Measurements from ENCODE around the gene SMIM28.

DNA sequence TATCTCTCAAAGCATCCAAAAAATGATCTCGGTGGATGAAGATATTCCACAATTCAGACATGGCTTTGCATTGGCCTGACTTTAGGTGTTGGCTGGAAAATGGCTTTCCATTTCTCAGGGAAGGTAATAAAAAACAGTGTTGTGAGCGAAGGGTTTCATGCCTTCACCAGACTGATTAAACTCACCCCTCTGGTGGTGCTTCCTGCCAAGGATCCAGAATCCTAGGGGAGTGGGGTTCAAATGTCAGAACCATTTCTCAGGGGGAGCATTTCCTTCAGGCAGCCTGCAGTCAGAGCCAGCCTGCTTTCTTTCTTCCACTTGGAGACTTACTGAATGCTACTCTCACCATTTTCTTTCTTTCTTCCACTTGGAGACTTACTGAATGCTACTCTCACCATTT is 45.7 kb upstream of the SMIM28 start:
- TF ChIP-seq, protein P1, sequence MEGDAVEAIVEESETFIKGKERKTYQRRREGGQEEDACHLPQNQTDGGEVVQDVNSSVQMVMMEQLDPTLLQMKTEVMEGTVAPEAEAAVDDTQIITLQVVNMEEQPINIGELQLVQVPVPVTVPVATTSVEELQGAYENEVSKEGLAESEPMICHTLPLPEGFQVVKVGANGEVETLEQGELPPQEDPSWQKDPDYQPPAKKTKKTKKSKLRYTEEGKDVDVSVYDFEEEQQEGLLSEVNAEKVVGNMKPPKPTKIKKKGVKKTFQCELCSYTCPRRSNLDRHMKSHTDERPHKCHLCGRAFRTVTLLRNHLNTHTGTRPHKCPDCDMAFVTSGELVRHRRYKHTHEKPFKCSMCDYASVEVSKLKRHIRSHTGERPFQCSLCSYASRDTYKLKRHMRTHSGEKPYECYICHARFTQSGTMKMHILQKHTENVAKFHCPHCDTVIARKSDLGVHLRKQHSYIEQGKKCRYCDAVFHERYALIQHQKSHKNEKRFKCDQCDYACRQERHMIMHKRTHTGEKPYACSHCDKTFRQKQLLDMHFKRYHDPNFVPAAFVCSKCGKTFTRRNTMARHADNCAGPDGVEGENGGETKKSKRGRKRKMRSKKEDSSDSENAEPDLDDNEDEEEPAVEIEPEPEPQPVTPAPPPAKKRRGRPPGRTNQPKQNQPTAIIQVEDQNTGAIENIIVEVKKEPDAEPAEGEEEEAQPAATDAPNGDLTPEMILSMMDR (conservative IDR thresholded peaks at IDR 0.05; ENCODE audit: low read length), result no peak
- no peak for TF ChIP-seq EZH2phosphoT487 (IDR thresholded peaks at IDR 0.05; ENCODE audit: borderline replicate concordance, low read depth, low read length)

Measured in OCI-LY7 (cell line).